Suppressor macrophage treated with lipopolysaccharide for 4 hours (primary cell): ENCODE results near the gene TCEAL1.
A peak's percentile ranks its signal among the peaks of the same experiment; 100 is the strongest.
"Not testable (repeated sequence)": the region's sequence is repeated elsewhere in the genome, so short reads cannot be mapped to it uniquely, and the experiment has no call there.

Experiments used
- DNase-seq: peaks from one replicate; pipeline ENCODE4 v3.0.0-alpha.2; 2020

The TCEAL1 gene

GRCh38 chrX:103628386-103629317, at the start of gene TCEAL1:
TCEAL1 (plus strand) TSS chrX:103628975; CDS start chrX:103629917, 942 bp downstream.
- peak; percentile 7 for DNase-seq

- no peak for DNase-seq
These were observed 44.2 kb upstream of the TCEAL1 start for GRCh38 chrX:103584596-103584995.

GRCh38 chrX:103585411-103586313, 43.1 kb upstream of the TCEAL1 start, which contains the start of gene TCEAL4:
TCEAL4 (plus strand) TSS chrX:103585515; CDS start chrX:103586676, 1,161 bp downstream.
- DNase-seq: peak; percentile 12

GRCh38 chrX:103586314-103586646, 42.5 kb upstream of the TCEAL1 start:
- DNase-seq: no peak

GRCh38 chrX:103586659-103587058, 42.1 kb upstream of the TCEAL1 start:
- DNase-seq: no peak

GRCh38 chrX:103592295-103592694, 36.5 kb upstream of the TCEAL1 start:
- not testable (repeated sequence) for DNase-seq

- DNase-seq: not testable (repeated sequence)
These were observed 33.6 kb upstream of the TCEAL1 start for GRCh38 chrX:103595202-103595601.

GRCh38 chrX:103607364-103608305, 21.1 kb upstream of the TCEAL1 start, which contains the start of gene TCEAL3:
TCEAL3 (plus strand) TSS chrX:103607963; CDS start chrX:103609065, 1,102 bp downstream.
- peak; percentile 19 for DNase-seq

GRCh38 chrX:103608306-103608963, 20.3 kb upstream of the TCEAL1 start:
- peak; percentile 26 for DNase-seq

- DNase-seq: no peak
These were observed 18.5 kb upstream of the TCEAL1 start for GRCh38 chrX:103610282-103610681.

GRCh38 chrX:103613362-103613890, 15.3 kb upstream of the TCEAL1 start:
- DNase-seq: no peak

GRCh38 chrX:103614999-103615398, 13.8 kb upstream of the TCEAL1 start:
- no peak for DNase-seq

GRCh38 chrX:103615781-103616371, 12.9 kb upstream of the TCEAL1 start:
- DNase-seq: no peak

- DNase-seq: no peak
These were observed 12.0 kb upstream of the TCEAL1 start for GRCh38 chrX:103616676-103617186.

- no peak for DNase-seq
These were observed 4.7 kb upstream of the TCEAL1 start for GRCh38 chrX:103624111-103624510.

GRCh38 chrX:103626855-103627254, 1.9 kb upstream of the TCEAL1 start:
- peak; percentile 29 for DNase-seq

GRCh38 chrX:103629318-103630170, 769 bp downstream of the TCEAL1 start:
- DNase-seq: peak; percentile 35

GRCh38 chrX:103630171-103630511, 1.4 kb downstream of the TCEAL1 start:
- DNase-seq: no peak

- no peak for DNase-seq
These were observed 2.4 kb downstream of the TCEAL1 start for GRCh38 chrX:103631145-103631544.

GRCh38 chrX:103635436-103635835, 6.7 kb downstream of the TCEAL1 start:
- no peak for DNase-seq
